PFSK-1 (cell line): ENCODE results near the gene PDZD2.

Source experiments
- FOXP2 ChIP-seq: optimal IDR thresholded peaks from 2 replicates; pipeline ENCODE3; 2011; ENCODE audit warnings: borderline replicate concordance, control low read depth, inconsistent platforms; ENCODE audit not compliant: insufficient read depth; ENCODE audit errors: extremely low read length, extremely low read depth
- POLR2AphosphoS5 ChIP-seq: IDR thresholded peaks from 2 replicates; pipeline ENCODE4 v1.6.1; 2012; ENCODE audit warnings: low read depth, mild to moderate bottlenecking, control low read depth, low read length, moderate library complexity
- REST ChIP-seq, 2 experiments: IDR thresholded peaks; 2 replicates each; pipeline versions ENCODE4 v1.6.1 to v1.8.0; 2011 to 2012; ENCODE audit warnings: low read depth in 2 of 2, low read length in 2 of 2, control low read depth in 1 of 2, inconsistent platforms in 1 of 2, mild to moderate bottlenecking in 1 of 2, moderate library complexity in 1 of 2; ENCODE audit not compliant: insufficient read depth in 1 of 2
- SIN3A ChIP-seq: IDR thresholded peaks from 2 replicates; pipeline ENCODE4 v1.6.1; 2012; ENCODE audit warnings: mild to moderate bottlenecking, low read length, moderate library complexity, borderline replicate concordance; ENCODE audit not compliant: insufficient read depth
- TAF1 ChIP-seq: IDR thresholded peaks from 2 replicates; pipeline ENCODE4 v1.6.1; 2012; ENCODE audit warnings: low read length, control low read depth, borderline replicate concordance; ENCODE audit not compliant: insufficient read depth

PDZD2 gene

GRCh38 chr5:31783086-31783645, 144.2 kb downstream of the PDZD2 start:
- TF ChIP-seq REST (IDR thresholded peaks at IDR 0.05; ENCODE audit: insufficient read depth in 1 of 2, low read depth in 2 of 2, low read length in 2 of 2) (no peak), FOXP2 (no peak), SIN3A (no peak), TAF1 (no peak), POLR2AphosphoS5 (no peak)

- TF ChIP-seq REST (IDR thresholded peaks at IDR 0.05; ENCODE audit: insufficient read depth in 1 of 2, low read depth in 2 of 2, low read length in 2 of 2) (no peak), SIN3A (no peak), FOXP2 (no peak), POLR2AphosphoS5 (no peak), TAF1 (no peak)
Measured at GRCh38 chr5:31783731-31784130, 144.8 kb downstream of the PDZD2 start.

- TF ChIP-seq POLR2AphosphoS5 (no peak), SIN3A (no peak), TAF1 (no peak), REST (IDR thresholded peaks at IDR 0.05; ENCODE audit: insufficient read depth in 1 of 2, low read depth in 2 of 2, low read length in 2 of 2) (no peak), FOXP2 (no peak)
Measured at GRCh38 chr5:31786090-31786631, 147.2 kb downstream of the PDZD2 start.

GRCh38 chr5:31794009-31794408, 155.1 kb downstream of the PDZD2 start:
- TF ChIP-seq FOXP2 = no peak
- no peak for TF ChIP-seq TAF1
- TF ChIP-seq SIN3A = no peak
- no peak for TF ChIP-seq POLR2AphosphoS5
- TF ChIP-seq REST (IDR thresholded peaks at IDR 0.05; ENCODE audit: insufficient read depth in 1 of 2, low read depth in 2 of 2, low read length in 2 of 2) = no peak

- TF ChIP-seq POLR2AphosphoS5 = no peak
- peak; percentile 41 to 74; a peak in 1 of 4 replicates for TF ChIP-seq REST (IDR thresholded peaks at IDR 0.05; ENCODE audit: insufficient read depth in 1 of 2, low read depth in 2 of 2, low read length in 2 of 2)
Measured at GRCh38 chr5:31798168-31798567, 159.2 kb downstream of the PDZD2 start.
